Activated T-helper 1 cell treated with anti-CD3 and anti-CD28 coated beads, Interleukin-12 subunit alpha, Interleukin-12 subunit beta, Interleukin-2, Interleukin-4 antibody, amounts not matched to agents 30 ng/mL and 10 ng/mL and 1 ng/mL, durations not matched to agents 14 hours and 24 hours and 36 hours (primary cell): ENCODE data around the gene DYSF. TPM values are rescaled to one million over a fixed set of nuclear protein-coding genes. Genes with fewer than 3 reads are reported as not detected.

ENCODE experiments used
- DNase-seq: peaks from one replicate; pipeline ENCODE4 v3.0.0; 2021; ENCODE audit warnings: low spot score
- H3K27ac Mint-ChIP-seq: one replicate; pipeline ENCODE4 v1.8.0; 2021; ENCODE audit warnings: mild to moderate bottlenecking, mixed read lengths
- H3K27me3 Mint-ChIP-seq: one replicate; pipeline ENCODE4 v1.8.0; 2022; ENCODE audit warnings: mild to moderate bottlenecking, moderate library complexity, mixed read lengths; ENCODE audit not compliant: insufficient read depth
- H3K36me3 Mint-ChIP-seq: one replicate; pipeline ENCODE4 v1.8.0; 2021; ENCODE audit warnings: low read depth, mixed read lengths
- H3K4me1 Mint-ChIP-seq: one replicate; pipeline ENCODE4 v1.8.0; 2021; ENCODE audit warnings: low read depth, mixed read lengths
- H3K4me3 Mint-ChIP-seq: one replicate; pipeline ENCODE4 v1.8.0; 2021; ENCODE audit warnings: mild to moderate bottlenecking, moderate library complexity, mixed read lengths
- H3K9me3 Mint-ChIP-seq: one replicate; pipeline ENCODE4 v1.8.0; 2021; ENCODE audit warnings: mixed read lengths
- intact Hi-C: fragments of 100-400 bp; cut with micrococcal nuclease; formaldehyde crosslinking; loops from one replicate; pipeline ENCODE4 v1.15.1; 2024
- total RNA-seq: library from RNA; stranded (reverse); gene quantifications from 2 replicates; pipeline ENCODE4 v1.2.3, GENCODE V29; 2022

Gene DYSF
- total RNA-seq, 1 donor from 2014 or later = not detected

- intact Hi-C loops = no loop called here
- no peaks in the 10 kb centered on the region for H3K9me3 Mint-ChIP-seq
- no peaks in the 10 kb centered on the region for H3K4me1 Mint-ChIP-seq
- H3K27ac Mint-ChIP-seq = no peak overlapping the region
- no peaks in the 10 kb centered on the region for H3K36me3 Mint-ChIP-seq
- H3K4me3 Mint-ChIP-seq = no peak overlapping the region
- H3K27me3 Mint-ChIP-seq = peaks cover 3% of the 10 kb centered on the region
- no peak for DNase-seq
These were observed 229.7 kb downstream of the DYSF start for GRCh38 chr2:71683070-71683469.

- Mint-ChIP-seq H3K27me3 (peaks cover under 1% of the 10 kb centered on the region), H3K4me3 (no peak overlapping the region), H3K4me1 (no peaks in the 10 kb centered on the region)
These were observed 230.3 kb downstream of the DYSF start for GRCh38 chr2:71683666-71684065.

GRCh38 chr2:71684226-71685072 lies 231.1 kb downstream of the DYSF start:
- no peaks in the 10 kb centered on the region for H3K27me3 Mint-ChIP-seq
- H3K36me3 Mint-ChIP-seq = no peaks in the 10 kb centered on the region
- H3K4me3 Mint-ChIP-seq = no peak overlapping the region
- no peak for DNase-seq
- no peaks in the 10 kb centered on the region for H3K9me3 Mint-ChIP-seq
- intact Hi-C loops = no loop called here
- no peaks in the 10 kb centered on the region for H3K4me1 Mint-ChIP-seq
- H3K27ac Mint-ChIP-seq = no peak overlapping the region

More at GRCh38 chr2:71683666-71684065, 230.3 kb downstream of the DYSF start:
- no peaks in the 10 kb centered on the region for H3K36me3 Mint-ChIP-seq
- DNase-seq = no peak
- H3K27ac Mint-ChIP-seq = no peak overlapping the region
- no peaks in the 10 kb centered on the region for H3K9me3 Mint-ChIP-seq
- intact Hi-C loops = no loop called here

DNA sequence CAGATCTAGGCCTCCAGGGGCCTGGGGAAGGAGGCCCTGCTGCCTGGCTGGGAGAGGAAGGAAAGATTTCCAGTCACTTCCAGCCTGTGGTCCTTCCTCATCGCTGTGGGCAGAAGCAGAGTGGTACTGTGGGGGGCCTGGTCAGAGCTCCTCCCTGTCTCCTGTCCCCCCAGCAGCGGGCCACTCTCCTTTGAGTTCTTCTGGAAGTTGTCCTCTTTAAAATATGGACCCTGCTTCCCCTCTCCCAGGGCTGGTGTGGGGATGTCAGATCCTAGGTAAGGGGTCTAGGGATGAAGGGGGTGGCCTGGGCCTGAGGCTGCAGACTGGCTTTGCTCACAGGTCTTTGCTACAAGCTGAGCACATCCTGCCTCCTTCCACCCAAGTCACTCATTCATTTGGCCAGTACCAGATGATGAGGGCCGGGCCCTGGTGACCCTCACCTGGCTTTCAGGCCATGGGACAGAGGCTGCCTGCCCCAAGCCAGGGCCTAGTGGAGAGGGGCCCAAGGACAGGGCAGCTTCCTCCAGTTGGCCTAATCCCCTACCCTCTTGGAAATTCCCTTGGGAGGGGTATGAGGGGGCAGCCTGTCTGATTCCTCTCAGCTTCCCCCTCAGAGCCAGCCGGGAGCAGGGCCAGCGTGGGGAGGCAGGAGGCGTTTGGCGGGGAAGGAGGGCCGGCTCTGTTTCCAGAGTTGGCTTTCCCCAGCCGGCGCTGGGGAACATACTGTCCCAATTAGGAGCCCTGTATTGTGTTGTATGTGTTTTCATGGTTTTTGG lies 231.9 kb downstream of the DYSF start:
- no peak for DNase-seq
- H3K27me3 Mint-ChIP-seq = no peaks in the 10 kb centered on the region
- intact Hi-C loops = no loop called here
- no peak overlapping the region for H3K4me3 Mint-ChIP-seq
- H3K36me3 Mint-ChIP-seq = no peaks in the 10 kb centered on the region
- no peaks in the 10 kb centered on the region for H3K4me1 Mint-ChIP-seq
- H3K9me3 Mint-ChIP-seq = no peaks in the 10 kb centered on the region
- no peak overlapping the region for H3K27ac Mint-ChIP-seq

GRCh38 chr2:71685941-71686611 lies 232.7 kb downstream of the DYSF start:
- no peak overlapping the region for H3K27ac Mint-ChIP-seq
- no peak overlapping the region for H3K4me3 Mint-ChIP-seq
- no peaks in the 10 kb centered on the region for H3K27me3 Mint-ChIP-seq
- H3K36me3 Mint-ChIP-seq = no peaks in the 10 kb centered on the region
- no peaks in the 10 kb centered on the region for H3K9me3 Mint-ChIP-seq
- intact Hi-C loops = no loop called here
- H3K4me1 Mint-ChIP-seq = no peaks in the 10 kb centered on the region
- no peak for DNase-seq

- Mint-ChIP-seq H3K27me3 (peaks cover 2% of the 10 kb centered on the region), H3K4me1 (no peaks in the 10 kb centered on the region), H3K36me3 (no peaks in the 10 kb centered on the region), H3K27ac (no peak overlapping the region), H3K4me3 (no peak overlapping the region), H3K9me3 (no peaks in the 10 kb centered on the region)
- no peak for DNase-seq
- intact Hi-C loops = no loop called here
These were observed 233.4 kb downstream of the DYSF start for GRCh38 chr2:71686781-71687180.

DNA sequence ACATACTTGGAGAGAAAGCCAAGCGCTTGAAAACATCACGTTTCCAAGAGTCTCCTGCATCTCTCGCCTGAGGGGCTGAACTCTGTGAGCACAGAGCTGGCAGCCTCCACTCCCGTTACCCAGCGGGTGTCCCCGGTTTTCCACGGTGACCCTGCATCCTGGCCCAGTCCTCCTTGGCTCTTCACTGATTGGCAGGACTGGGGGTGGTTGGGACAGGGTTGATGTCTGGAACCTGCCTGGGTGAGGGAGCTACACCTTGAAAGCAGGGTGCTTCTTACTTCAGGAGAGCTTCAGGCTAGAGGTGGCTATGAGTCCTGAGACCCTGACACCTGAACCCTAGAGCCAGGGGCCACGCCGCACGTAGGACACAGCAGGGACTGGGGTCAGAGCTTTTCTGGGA lies 234.1 kb downstream of the DYSF start:
- Mint-ChIP-seq H3K36me3 (no peaks in the 10 kb centered on the region), H3K4me3 (no peak overlapping the region), H3K4me1 (no peaks in the 10 kb centered on the region), H3K9me3 (no peaks in the 10 kb centered on the region), H3K27ac (no peak overlapping the region), H3K27me3 (peaks cover 7% of the 10 kb centered on the region)
- intact Hi-C loops = no loop called here
- no peak for DNase-seq

DNA sequence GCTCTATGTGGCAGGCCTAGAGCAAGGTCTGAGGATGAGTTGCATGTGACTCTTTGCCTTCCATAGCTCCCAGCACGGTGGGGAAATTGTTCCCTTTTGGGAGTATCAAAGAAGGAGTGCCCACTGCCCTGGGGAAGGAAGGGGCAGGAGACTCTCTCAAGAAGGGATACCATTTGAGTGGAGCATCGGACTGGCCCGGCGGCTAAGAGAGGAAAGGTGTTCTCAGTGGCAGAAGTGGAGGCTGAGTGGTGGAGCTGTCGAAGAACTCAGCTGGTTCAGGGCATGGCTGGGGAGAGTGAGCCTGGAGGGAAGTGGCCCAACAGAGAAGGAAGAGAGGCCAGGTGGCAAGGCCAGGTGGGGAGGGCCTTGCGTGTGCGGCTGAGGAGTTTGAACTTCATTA lies 235.2 kb downstream of the DYSF start:
- intact Hi-C loops = no loop called here
- Mint-ChIP-seq H3K27me3 (peaks cover 7% of the 10 kb centered on the region), H3K9me3 (no peaks in the 10 kb centered on the region), H3K4me1 (no peaks in the 10 kb centered on the region), H3K36me3 (no peaks in the 10 kb centered on the region), H3K27ac (no peak overlapping the region), H3K4me3 (no peak overlapping the region)
- no peak for DNase-seq

GRCh38 chr2:71689393-71689792 lies 236.0 kb downstream of the DYSF start:
- no peaks in the 10 kb centered on the region for H3K9me3 Mint-ChIP-seq
- no peaks in the 10 kb centered on the region for H3K4me1 Mint-ChIP-seq
- DNase-seq = no peak
- no peak overlapping the region for H3K27ac Mint-ChIP-seq
- H3K27me3 Mint-ChIP-seq = peaks cover 7% of the 10 kb centered on the region
- no peak overlapping the region for H3K4me3 Mint-ChIP-seq
- H3K36me3 Mint-ChIP-seq = no peaks in the 10 kb centered on the region
- intact Hi-C loops = no loop called here

DNA sequence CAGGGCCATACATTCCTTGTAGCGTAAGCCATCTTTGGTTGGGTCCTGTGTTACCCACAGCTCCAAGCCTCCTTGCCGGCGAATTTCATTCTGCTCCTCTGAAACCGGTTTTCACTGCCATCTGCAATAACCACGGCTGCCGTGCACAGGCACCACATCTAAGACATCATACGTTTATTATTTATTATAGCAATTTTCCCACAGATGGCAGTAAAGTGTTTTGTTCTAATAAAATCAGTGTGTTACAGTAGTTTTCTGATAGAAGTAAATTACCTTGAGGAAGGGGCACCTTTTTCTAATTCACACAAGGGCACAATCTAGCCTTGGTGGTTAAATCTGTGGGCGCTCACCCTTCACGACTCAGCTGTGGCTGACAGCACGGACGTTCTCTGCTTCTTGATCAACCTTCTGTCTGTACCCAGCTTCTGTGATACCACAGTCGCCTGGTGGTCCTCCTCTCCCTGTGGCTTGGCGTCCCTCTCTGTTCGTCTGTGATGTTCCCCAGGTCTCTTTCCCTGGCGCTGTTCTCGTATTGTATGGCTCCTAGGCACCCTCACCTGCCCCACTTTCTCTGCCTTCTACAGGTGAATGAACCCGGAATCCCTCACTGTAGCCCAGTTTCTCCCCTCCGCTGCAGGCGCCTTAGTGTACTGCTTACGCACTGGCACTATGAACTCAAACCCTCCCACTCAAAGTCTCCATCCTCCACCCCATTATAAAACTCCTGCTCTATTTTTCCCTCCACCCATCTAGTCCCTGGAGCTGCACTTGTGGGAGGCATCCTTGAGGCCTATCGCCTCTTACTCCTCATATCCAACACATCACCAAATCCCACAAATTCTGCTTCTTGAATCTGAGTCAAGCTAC lies 236.8 kb downstream of the DYSF start:
- H3K9me3 Mint-ChIP-seq = no peaks in the 10 kb centered on the region
- peaks cover 7% of the 10 kb centered on the region for H3K27me3 Mint-ChIP-seq
- no peak for DNase-seq
- H3K36me3 Mint-ChIP-seq = no peaks in the 10 kb centered on the region
- intact Hi-C loops = no loop called here
- no peaks in the 10 kb centered on the region for H3K4me1 Mint-ChIP-seq
- no peak overlapping the region for H3K27ac Mint-ChIP-seq
- H3K4me3 Mint-ChIP-seq = no peak overlapping the region

DNA sequence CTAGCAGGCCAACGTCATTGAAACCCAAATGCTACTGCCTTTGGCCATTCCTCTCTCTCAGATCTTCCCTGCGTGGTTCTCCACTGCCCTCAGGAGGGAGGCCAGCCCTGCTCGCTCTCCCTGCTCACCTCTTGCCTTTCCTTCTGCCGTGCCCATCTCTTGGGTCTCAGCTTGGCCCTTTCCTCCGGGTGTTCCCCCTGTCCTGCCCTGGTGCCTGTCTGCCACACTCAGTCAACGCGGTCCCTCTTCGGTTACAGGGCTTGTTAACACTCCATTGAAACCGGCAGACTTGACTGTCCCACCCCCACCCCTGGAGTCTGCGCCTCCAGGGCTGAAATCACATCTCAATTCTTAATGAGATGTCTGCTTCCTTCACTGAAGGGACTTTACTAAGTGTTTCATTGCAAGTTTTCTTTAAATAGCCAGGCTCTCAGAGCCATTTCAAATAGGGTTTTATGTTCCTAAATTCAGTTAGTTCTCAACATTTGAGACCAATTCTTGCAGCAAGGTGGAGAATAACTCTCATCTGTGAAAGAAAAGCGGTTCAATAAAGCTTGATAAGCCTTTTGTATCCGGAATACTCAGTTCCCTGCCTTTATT lies 237.6 kb downstream of the DYSF start:
- Mint-ChIP-seq H3K4me3 (no peak overlapping the region), H3K36me3 (no peaks in the 10 kb centered on the region), H3K27me3 (peaks cover 7% of the 10 kb centered on the region), H3K4me1 (no peaks in the 10 kb centered on the region), H3K9me3 (no peaks in the 10 kb centered on the region), H3K27ac (no peak overlapping the region)
- intact Hi-C loops = no loop called here
- DNase-seq = no peak

GRCh38 chr2:71691747-71692441 lies 238.5 kb downstream of the DYSF start:
- no peak for DNase-seq
- no peak overlapping the region for H3K4me3 Mint-ChIP-seq
- no peaks in the 10 kb centered on the region for H3K36me3 Mint-ChIP-seq
- H3K27me3 Mint-ChIP-seq = peaks cover 7% of the 10 kb centered on the region
- H3K4me1 Mint-ChIP-seq = no peaks in the 10 kb centered on the region
- H3K9me3 Mint-ChIP-seq = no peaks in the 10 kb centered on the region
- no peak overlapping the region for H3K27ac Mint-ChIP-seq
- intact Hi-C loops = no loop called here
